Islet precursor cell (in vitro differentiated cells): ENCODE data around the gene UBASH3B.
A peak's percentile ranks its signal among the peaks of the same experiment; 100 is the strongest.

Experiments used
- DNase-seq: peaks from one replicate; pipeline ENCODE4 v3.0.0-alpha.2; 2018

UBASH3B gene

DNA sequence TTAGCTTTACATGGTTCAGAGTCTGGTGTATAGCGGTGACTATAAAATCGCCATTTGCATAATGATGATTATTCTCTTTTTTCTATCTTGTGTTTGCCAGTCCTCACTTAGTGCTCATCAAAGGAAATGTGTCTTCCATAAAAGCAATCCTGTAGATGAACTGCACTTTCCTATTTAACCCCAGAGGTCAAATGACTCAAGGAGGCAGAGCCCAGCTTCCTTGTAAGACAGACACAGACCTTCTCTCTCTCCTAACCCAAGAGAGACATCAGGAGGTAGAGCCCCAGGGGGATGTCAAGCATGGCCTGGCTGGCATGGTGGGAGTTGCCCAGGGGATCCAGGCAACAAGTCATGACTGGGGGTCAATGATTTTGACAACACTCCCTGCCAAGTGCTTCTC is 135.9 kb downstream of the UBASH3B start:
- DNase-seq, result no peak

DNA sequence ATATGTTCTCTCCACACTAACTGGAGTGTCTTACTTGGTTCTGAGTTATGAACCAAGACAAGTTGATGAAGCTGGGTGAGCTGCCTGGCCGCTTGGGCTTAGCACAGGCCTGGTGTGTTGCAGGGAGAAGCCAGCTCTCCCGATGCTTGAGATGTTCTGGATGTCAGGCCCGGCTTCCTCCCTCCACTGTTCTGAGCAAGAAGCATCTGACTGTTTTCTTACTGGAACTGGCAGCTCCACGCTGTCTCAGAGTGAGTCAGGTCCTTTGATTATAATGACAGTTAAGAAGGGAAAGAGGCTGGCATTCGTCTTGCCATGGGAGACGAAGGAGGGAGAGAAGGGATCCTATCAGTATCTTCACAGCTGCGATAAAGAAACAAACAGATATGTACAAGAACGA is 136.3 kb downstream of the UBASH3B start:
- DNase-seq, result peak; percentile 75

DNA sequence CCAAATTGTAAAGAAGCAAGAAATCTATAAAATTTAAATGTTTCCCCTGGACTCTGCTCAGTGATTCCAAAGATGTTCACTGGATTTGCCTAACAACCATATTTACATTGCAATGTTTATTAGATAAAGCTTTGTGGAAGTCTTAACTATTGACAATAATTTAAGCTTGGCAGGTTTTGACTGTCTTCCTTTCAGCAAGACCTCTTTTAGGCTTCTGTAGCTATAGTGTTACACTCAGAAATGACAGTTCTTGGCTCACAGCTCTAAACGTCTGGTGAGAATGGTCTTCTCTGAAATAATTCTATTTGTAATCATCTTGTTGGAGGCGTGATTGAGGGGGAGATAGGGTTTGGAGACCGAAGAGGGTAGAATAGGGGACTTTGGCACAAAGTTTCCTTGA is 138.0 kb downstream of the UBASH3B start:
- no peak for DNase-seq

DNA sequence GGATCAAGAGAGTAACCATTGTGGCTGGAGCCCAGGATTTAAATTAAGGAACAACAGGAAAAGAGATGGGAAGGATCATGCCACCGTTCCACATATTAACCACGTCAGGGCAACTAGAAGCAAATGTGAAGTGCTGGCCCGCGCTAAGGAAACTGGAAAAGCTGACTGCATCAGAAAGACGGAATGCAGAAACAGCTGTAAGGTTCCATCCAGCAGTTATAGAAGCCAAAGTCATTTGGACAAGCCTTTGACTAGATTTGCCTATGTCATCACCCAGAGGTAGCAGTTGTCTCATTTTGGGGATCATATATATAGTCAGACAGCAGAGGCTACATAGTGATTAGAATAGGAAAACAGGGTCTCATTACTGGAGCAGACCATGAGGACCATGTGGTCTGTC is 139.8 kb downstream of the UBASH3B start:
- DNase-seq, result no peak

DNA sequence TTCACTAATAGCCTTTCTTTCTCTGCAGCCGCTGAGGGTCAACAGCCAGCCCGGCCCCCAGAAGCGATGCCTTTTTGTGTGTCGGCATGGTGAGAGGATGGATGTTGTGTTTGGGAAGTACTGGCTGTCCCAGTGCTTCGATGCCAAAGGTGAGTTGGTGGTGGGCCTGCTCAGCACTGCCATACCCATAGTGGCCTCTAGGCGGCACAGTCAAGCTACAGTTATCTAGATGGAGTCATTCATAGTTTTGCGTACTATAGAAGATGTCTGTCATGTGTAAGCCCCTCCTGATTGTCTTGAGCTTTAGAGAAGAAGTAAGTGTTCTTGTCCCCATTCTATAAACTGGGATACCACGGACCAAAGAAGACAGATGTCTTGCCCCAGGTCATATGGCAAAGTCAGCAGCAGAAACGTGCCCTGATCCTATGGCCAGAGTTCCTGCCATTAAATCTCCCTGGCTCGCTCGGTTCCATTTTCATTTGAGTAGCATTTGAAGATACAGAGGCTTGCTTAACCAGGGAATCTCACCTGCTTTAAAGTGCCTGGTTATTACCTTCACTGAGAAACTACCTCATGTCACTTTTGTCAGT is 140.7 kb downstream of the UBASH3B start:
- DNase-seq, result peak; percentile 76

DNA sequence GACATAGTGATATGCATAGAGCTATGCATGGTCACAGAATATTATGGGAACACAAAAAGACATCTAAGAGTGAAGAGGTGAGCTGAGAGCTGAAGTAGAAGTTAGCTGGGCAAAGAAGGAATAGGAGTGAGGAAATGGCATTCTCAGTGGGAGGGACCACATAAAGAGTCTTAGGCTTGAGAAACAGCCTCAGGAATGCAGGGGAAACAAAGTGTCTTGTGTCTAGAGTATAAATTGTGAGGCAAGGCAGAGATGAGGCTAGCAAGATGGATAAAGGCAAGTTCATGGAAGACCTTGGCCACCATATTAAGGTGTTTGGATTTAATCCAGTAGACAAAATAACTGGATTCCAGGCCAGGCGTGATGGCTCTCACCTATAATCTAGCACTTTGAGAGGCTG is 142.1 kb downstream of the UBASH3B start:
- DNase-seq, result no peak

DNA sequence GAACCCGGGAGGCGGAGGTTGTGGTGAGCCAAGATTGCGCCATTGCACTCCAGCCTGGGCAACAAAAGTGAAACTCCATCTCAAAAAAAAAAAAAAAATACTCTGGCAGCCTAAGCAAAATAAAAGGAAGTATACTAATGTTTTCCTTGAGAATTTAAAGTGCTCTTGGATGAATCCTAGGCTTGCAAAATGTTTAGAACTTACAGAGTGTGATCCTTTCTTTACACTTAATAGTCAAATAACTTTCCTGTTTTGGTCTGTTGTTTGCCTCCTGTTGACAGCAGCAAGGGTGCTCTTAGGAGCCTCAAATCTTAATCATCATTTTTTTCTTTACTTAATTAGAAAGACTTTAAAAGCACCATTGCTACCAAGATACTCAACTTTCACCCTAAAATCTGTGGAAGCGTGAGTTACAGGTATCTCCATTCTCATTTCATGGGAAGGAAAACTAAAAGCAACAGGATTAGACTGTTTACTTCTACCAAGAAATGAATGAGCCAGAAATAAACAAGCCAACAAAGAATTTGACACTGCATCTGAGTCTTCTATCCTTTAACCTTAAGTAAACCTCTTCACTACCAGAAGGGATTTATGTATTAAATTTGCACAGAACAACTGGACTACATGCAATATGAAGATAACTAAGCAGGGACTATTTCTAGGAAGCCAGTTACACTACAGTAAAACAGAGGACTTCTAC is 144.0 kb downstream of the UBASH3B start:
- DNase-seq, result no peak

DNA sequence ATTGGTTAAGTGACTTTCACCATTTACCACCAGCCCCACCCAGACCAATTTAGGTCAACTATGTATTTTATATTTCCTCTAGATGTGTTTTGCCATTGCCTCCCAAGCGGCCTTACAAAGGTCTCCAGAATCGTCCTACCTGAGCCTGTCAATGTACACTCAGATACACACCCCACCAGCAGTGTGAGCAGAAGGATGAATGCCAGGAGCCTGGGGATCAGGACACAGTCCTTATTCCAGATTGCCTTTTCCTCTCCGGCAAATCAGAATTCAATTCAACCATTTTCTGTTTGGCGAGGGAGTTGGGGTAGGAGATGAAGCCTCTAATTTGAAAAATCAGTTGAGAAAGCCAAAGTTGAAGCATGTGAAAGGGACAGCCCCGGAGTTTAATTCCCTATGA is 147.4 kb downstream of the UBASH3B start:
- no peak for DNase-seq

DNA sequence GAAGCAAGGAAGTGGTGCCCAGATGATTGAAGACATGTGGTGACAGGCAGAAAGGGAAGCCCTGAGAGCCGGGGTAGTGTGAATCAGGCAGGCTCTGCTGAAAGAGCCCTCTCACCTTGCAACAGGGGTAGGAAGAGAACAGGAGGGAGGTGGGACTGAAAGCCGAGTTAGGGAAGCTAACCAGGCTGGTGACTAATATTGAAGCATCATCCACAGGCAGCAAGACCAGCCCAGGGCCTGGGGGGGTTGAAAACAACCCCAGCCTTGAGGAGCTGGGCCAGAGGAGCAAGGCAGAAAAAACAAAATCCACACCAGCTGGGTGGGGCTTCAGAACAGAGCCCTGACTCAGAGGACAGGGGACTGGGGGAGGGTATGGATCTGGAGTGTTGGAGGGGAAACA is 147.8 kb downstream of the UBASH3B start:
- peak; percentile 96 for DNase-seq

DNA sequence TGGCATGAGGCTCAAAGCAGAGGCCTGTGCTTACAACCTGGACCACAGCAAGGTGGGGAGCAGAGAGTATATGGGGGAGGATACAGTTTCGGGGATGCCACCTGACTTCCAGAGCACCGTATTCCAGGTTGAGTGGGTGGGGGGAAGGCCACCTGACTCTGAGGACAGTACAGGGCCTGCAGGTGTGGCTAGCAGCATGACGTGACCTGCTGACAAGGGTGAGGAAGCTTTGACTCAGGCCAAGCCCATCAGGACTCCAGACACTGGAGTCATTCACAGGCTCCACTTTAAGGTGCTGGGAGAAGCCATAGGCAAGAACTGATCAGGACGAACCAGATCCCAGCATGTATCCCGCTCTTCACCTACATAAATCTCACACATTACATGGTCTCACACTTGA is 148.2 kb downstream of the UBASH3B start:
- DNase-seq, result peak; percentile 87

DNA sequence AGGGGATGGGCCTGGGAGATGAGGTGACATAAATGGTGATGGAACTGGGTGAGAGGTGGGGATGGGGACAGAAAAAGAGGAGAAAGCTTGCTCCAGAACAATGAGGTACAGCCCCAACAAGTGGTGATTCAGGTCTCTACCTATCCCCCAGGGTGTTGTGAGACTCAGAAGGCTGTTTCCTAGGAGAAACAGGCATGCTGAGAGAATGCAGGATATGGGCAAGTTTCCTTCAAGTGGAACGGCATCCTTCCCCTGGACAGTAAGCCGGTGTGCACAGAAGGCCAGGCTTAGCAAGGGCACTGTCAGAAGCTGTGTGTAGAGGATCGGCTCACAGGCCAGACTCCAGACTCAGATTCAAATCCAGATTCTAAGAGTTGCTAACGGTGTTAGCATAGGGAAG is 148.6 kb downstream of the UBASH3B start:
- DNase-seq, result peak; percentile 83

DNA sequence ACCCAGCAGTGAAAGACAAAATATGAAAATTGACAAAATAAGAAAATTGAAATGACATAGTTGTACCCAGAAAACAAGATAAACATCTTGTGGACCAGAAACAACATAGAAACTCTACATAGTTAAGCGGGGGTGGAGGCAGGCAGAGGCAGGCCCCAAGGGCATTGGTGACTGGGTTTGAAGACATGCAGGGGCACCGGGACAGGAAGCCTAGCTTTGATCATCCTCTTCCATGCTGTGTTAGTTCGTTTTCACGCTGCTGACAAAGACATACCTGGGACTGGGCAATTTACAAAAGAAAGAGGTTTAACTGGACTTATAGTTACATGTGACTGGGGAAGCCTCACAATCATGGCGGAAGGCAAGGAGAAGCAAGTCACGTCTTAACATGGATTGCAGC is 149.3 kb downstream of the UBASH3B start:
- peak; percentile 91 for DNase-seq

DNA sequence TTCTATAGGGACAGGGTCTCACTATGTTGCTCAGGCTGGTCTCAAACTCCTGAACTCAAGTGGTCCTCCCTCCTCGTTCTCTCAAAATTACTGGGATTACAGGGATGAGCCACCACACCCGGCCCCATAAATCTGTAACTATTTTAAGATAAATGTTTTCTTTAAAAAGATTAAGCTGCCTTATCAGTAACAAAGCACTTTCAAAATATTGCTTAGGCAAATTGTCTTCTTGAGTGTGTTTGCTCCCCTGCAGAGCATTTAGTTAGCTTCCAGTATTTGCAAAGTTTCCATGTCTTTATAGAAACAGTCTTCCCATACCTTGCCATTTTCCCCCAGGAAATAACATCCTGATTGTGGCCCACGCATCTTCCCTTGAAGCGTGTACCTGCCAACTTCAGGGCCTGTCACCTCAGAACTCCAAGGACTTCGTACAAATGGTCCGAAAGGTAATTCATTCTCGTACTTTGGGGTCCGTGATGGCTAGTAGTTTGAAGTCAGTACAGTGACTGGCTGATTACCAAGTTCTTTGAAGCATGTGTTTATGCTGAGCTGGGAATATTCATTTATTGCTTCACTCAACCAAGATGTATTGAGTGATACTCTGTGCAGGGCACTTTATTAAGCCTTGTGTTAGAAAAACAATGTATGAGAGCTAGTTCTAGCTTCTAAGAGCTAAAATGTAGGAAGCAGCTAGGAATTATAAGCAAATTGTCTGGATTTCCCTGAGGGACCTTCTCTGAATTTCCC is 152.4 kb downstream of the UBASH3B start:
- no peak for DNase-seq

DNA sequence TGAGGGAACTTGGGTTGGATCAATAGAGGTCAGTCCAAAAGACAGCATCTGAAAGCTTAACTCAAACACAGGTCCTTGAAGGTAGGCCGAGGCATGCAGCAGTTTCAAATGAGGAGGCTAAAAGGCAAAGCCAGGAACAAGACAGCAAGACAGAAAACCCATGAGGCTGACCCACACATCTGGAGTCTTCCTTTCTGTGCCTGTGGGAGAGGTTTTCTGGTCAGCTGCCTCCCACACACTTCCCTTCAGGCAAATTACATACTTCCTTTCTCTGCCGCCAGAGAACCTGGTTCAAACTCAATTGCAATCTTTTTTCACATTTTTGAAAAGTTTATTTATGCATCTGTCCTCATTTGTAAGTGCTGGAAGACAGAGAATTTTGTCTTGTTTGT is 153.0 kb downstream of the UBASH3B start:
- DNase-seq, result peak; percentile 72

DNA sequence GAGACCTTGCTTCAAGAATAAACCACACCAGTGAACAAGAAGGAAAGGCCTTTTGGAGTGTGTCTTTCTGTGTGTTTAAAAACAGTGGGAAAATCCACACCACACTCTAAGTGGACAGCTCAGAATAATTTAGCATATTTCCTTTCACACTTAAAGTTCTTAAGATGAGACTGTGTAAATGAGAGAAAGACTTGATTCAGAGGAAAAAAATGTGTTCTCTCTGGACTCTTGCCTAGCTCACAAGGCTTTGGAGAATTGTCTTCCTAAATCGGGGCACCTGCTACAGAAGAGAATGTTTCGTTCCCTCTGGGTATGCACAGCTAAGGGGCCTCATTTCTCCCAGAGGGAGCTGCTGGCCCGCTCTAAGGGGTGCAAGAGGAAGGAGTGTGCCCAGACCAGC is 154.3 kb downstream of the UBASH3B start:
- no peak for DNase-seq

DNA sequence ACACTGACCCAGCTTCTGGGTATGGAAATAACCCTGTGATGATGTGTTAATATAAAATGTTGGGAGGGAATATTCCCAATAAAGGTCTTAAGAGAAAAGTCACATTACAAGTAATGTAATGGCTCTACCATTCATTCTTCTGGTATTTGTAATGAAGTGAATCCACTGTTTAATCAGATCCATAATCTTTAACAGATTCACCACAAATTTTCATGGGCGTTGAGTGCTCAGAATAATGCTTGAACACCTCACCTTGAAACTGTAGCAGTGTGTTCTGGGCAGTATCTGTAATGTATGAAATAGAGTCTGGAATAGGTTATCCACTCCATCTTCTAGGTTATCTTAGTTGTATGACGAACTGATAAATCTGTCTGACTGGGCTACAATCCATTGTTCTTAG is 156.2 kb downstream of the UBASH3B start:
- DNase-seq, result no peak

DNA sequence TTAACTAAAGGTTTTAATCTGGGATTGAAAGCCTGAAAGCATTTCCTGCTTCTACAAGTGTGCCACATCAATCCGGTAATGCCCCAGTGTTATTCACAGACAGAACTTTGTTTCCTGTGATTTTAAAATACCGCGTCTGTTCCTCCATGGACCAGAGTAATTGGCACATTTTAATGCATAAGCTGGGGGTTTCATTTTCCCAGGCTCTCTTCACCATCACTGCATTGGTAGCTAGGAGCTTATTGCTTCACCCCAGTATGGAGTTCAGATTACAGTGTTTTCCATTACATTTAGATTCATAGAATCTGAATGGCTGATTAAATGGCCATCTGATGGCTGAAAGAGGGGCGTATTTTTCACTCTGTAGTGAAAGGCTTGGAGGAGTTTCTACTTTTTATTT is 157.1 kb downstream of the UBASH3B start:
- no peak for DNase-seq

DNA sequence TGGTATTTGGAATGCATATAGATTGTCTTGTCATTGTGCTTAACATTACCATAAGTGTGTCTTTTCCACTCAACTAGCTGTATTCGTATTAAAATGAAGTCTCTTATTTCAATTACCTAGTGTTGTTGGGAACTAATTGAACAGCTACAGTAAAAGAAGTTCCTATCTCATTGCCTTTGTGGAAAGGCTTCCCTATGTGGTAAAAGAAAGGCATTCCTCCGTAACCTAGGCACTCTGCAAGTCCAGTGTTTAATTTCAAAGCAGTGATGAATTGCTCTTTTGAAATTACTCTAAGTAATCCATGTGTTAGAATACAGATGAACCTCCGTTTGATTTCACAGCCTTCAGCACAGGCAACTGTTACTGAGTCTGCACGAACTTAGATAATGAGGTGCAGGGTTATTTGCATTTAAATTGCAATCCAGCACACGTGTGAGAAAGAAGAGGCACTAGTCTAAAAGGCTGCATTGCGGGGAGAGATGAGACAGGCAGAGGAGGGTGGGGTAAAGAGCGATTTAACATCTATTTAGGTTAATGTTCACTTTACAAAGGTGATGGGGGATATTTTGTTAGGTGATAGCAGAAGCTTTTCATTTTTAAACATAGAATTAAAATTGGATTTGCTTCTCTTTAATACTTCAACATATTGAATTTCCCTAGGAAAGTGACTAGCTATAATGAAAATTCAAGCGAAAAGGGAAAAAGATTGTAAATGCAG is 157.8 kb downstream of the UBASH3B start:
- no peak for DNase-seq

DNA sequence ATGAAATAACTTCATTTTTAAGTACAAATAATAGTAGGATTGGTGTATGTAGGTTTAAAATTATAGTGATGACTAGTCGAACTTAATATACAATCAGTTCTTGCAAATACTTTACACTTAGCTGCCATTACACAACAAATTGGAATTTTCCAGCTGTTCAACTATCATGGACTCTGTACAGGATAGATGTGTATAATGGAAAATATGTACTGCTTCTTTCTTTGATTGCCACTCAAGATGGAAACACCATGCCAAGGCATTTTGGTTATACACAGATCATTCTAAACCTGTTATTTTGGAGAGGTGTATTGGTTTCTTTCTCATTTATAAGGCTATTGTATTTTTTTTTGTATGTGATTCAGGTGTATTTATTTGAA is 158.4 kb downstream of the UBASH3B start:
- DNase-seq, result no peak

DNA sequence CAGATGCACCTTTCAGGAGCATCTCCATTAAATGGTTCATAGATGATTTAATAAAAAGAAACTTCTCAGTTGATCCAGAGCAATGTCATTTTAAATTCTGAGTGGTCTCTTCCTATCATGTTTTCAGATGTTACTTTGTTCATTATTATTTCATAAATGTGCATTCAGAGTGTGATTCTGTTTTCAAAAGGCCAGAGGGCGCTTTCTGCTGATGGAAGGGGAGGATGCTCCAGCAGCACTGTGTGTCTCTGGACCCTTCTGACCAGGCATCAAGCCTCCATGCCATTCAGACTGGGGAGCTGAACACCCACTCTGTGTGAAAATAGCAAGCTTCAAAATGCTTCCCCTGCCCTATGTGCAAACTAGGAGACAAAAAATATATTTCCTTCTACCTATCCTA is 158.9 kb downstream of the UBASH3B start:
- DNase-seq, result no peak

DNA sequence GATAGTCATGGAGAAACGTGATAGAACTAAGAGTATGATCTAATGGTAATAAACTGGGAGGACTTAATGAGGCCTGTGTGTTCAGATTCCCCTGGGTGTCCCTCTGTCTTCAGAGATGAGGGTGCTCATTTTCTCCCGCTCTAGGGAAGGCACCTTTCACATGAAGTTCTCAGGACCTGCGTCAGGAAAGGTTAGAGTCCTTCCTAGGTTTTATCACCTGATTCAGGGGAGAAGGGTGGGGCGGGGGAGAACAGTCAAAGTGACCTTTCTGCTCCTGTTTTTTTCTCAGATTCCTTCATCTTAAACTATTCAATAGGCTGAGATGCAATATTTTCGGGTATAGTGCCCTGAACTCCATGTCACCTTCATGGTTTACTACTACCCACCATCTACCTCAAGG is 160.4 kb downstream of the UBASH3B start:
- no peak for DNase-seq

DNA sequence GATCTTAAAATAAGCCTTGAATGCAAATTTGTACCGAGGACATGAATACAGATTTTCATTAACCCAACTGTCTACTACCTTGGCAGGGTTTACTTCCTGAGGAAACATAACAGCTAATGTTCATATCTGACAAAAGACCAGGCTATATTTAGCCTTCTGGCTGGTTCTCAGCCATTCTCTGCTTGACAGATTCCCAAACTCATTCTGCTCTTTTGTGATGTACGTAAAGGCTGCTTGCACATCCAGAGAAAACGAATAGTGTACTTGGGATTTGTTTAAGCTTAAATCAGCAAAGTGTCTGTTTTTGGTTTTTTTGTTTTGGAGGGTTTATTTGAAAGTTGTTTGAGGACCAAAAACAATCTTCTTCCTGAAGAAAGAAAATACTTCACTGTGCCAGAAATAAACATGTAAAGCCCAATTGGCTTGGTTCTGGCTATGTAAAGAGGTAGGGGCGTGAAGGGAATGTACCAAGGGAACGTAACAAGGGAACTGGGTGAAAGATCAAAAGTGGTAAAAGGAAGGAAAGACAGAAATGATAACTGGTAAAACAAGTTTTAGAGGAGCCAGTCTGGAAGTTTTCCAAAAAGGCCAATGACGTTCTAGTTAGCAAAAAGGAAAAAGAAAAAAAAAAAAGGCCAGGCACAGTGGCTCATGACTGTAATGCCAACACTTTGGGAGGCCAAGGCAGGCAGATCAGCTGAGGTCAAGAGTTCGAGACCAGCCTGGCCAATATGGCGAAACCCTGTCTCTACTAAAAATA is 161.4 kb downstream of the UBASH3B start:
- DNase-seq, result no peak

DNA sequence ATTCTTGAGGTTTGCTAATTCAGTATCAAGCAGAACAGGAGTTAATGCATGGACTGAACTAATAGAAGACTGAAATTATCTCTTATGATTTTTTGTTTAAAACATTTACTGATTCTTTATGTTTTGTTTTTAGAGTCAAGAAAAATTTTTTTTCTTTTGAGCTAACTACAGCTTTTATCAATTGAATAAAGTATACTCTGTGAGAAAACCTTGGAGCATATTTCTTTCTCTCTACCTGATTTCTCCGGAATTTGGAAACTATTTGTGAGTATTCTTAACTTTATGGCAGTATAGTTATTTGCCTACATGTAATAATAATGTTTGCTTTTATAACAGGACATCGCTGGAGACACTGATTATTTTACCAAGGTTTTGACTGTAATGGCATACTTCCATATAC is 164.6 kb downstream of the UBASH3B start:
- DNase-seq, result no peak
